Stimulated activated naive CD8-positive, alpha-beta T cell treated with anti-CD3 and anti-CD28 coated beads, Interleukin-15, Interleukin-2, amounts not matched to agents 100 U/mL and 50 U/mL, for 24 hours (primary cell): ENCODE data around the gene NECTIN1.

ENCODE experiments used
- ATAC-seq: fragments of 150-1000 bp; cut with Tn5 transposase; one replicate; pipeline ENCODE4 v1.10.0; 2021
- DNase-seq: peaks from one replicate; pipeline ENCODE4 v3.0.0; 2021

NECTIN1 gene

DNA sequence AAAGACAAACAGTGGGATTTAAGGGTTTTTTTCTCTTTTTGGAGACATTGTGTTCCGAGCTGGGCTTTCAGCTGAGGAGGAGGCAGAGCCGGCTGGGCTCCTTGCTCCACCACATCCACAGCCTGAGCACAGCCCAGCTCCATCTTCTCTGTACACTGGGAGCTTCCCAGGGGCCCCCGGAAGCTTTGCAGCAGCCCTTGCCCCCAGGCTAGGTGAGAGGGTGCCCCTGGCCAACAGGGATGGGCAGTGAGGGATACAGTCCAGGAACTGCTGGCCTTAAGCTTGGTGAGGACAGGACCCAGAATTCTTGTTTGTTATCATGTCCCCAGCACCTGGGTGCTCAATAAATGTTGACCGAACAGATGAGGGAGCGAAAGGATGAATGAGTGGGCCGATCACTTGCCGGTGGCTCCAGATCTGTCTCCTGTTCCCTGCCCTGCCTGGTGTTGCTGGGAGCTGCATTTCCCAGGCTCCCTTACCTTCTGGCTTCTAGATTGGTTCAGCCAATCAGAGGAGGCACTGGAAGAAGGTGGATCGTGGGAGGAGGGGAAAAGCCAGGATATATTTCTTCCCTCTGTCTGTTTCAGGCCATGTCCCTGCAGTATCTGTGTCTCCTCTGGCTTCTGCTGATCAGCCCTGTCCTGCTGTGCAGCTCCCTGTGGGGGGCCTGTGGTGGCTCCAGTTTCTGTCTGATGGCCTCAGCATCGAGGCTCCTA lies 26.5 kb upstream of the NECTIN1 start:
- ATAC-seq (no peak), DNase-seq (no peak)

DNA sequence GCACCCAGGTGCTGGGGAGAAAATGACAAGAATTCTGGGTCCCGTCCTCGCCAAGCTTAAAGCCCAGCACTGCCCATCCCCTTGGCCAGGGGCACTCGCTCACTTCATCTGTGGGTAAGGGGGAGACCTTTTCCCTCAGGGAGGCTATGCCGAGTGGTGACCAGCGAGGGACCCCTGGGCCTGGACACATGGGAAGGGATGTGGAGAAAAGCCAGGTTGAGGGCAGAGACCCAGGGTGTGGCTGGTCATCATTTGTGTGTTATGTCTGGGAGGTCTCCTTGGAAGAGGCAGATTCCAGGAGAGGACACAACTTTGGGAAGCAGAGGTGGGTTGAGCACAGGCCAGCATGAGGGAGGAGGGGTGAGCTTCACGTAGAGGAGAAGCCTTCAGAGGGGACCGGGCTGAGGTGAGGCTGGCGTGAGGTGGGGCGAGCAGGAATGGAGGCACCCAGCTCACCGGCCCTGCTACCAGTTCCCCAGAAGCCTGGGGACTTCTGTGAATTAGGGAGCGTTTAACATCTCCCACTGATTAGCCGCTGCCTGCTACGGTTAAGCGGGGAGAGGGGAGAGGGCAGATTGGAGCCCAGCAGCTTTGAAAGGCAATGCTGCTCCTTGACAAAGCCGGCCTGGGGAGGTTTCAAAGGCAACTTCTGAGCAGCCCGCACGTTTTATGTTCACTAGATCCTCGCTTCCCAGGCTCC lies 25.8 kb upstream of the NECTIN1 start:
- ATAC-seq (no peak), DNase-seq (no peak)

DNA sequence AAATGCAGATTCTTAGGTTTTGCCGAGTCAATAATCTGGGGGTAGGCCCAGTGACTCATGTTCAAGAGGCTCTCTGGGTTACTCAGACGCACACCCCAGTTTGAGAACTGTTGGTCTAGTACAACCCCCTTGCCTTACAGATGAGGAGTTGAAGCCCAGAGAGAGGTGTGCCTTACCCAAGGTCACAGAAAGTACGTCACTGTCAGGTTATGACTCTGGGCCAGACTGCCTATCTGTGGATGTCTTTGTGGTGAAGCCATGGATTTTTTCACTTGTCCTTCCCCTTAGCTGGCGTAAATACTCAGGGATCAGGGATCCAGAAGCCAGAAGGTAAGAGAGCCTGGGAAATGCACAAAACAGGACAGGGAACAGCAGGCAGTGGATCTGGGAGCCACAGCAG lies 25.2 kb upstream of the NECTIN1 start:
- no peak for ATAC-seq
- no peak for DNase-seq

DNA sequence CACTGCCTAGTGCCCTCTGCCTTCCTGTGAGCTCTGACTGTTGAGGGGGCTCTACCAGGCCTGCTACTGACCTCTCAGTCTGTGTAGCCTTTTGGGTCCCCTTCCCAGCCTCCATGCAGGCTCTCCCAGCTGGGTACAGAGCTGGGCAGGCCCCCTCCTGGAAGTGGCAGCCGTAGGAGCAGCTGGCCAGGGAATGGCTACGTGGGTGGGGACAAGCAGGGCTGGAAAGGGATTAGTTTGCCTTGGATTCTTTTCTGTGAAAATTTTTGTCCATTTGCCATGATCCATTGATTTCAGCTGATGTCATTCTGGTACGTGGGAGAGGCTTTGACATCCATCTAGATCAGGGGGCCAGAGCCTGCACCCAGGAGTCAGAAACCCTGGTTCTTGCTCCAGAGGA lies 23.9 kb upstream of the NECTIN1 start:
- ATAC-seq (no peak), DNase-seq (no peak)

DNA sequence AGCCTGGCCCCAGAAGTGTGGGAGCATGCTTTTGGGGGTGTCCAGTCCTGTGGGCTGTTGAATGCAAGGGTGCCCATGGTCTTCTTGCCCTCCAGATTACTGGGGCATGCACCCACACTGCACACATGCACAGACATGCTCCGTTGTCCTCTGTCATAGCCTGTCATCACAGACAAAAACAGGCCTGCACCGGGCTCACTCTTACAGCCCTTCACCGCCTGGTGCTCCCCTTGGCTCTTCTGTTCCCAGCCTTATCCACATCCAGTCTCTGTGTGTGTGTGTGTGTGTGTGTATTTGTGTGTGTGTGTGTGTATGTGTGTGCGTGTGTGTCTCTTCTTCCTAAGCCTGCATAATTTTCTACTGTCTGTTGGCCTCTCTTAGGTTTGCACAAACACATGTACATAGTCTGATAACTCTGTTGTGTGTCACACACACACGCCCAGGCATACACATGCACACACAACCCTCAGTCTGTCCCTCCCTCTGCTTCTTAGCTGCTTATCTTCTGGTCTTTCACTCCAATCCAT lies 23.4 kb upstream of the NECTIN1 start:
- no peak for DNase-seq
- no peak for ATAC-seq

DNA sequence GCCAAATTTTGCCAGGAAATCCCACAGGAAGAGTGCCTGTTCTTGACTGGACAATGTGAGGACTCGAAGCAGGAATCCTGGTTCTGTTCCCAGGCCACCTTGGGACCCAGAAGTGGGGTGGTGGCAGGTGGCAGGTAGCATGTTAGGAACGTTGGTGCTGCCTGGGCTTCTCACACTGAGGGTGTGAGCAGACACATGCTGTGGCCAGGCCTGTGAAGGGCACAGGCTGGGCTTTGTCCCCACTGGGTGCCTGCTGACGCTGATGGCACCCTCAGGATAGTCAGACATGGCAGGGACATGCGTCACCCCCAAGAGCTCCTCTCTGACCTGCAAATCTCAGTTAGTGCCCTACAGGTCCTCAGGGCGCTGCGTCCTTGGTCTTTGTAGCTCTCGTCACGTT lies 21.1 kb upstream of the NECTIN1 start:
- no peak for ATAC-seq
- no peak for DNase-seq

DNA sequence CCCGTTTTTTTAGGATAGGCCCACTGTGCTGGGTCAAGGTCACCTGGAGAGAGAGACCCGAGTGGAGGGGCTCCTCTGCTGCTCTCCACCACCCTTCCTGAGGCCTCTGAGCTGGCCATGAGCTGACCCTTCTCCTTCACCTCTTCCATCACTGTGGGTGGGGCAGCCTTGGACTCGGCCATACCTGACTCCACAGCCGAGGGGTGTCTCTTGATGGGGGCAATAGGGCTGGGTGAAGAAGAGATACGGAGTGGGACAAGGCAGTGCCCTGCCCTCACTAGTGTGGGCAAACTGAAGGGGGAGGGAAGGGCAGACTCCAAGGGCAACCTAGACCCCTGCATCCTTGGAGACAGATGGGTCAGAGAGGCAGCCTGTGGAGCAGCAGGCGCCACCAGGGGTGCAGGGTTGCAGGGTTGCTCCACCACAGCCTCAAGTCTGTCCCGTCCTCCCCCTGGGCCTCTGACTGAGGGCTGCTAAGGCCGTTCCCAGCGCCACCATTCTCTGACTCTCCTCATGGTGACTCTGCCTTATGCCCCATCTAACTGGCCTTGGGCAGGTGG lies 20.1 kb upstream of the NECTIN1 start:
- ATAC-seq = no peak
- no peak for DNase-seq

DNA sequence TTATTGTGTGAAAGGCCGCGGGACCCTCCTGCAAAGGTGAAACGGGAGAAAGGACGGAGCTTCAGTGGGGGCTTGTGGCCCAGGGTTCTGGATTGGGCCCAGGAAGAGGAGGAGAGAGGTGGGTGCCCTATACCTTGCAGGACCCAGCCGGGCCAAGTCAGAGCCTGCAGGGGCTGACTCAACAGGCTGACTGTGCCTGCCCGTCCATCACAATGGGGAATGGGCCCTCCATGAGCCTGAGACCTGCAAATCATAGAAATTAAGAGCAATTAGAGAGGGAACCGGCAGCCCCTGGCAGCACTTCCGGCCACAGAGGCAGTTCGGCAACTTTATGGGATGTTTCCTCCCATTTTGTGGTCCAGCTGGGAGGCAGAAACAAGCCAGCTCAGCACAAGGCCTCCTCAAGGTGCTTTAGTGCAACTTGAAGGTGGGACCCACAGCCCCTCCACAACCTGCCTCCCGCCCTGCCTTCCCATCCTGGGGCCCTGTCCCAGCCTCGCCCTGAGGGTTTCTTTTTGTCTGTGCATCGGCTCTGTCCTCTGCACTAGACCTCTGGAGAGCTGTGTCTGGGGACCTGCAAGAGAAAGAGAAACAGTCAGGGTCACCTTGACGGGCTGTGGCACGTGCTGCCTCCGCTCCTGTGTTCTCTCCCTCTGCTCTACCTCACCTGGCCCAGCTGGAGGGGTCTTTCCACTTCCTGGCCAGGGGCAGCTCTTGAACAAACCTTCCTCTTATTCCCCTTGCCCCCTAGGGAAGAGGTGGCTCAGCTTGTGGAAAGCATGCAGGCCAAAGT lies 19.1 kb upstream of the NECTIN1 start:
- DNase-seq = no peak
- no peak for ATAC-seq

DNA sequence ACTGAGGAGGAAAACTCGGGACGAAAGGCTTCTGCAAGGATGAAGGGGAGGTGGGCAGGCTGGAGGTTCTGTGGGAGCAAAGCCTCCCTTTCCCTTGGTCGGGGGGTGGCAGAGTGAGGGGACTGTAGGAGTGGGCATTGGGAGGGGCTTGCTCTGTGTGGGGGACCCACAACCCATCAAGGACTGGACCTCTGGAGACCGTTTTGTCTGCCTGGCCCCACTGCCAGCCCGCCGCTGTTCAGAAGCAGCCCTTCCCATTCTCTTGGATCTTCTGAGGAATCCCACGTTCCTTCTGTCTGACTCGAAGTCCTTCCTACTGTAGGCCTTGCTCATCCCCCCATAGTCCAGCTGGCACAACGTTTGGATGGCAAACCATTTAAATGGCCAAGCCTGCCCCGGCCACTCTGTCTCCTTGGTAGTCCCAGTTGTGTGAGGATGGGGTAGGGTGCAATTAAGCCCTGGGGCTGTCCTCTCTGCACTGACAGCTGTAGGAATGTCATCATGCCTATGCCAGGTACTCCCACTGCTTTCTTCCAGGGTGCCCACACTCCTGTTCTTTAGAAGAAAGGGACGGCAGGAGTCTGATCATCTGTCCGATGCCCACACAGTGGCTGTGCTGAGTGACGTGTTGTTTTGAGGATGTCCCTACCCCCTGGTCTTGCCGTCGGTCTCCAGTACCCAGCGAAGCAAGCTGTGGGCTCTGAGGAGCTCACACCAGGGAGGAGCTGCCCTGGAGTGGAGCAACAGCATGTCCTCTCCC lies 17.0 kb upstream of the NECTIN1 start:
- DNase-seq (no peak), ATAC-seq (no peak)

DNA sequence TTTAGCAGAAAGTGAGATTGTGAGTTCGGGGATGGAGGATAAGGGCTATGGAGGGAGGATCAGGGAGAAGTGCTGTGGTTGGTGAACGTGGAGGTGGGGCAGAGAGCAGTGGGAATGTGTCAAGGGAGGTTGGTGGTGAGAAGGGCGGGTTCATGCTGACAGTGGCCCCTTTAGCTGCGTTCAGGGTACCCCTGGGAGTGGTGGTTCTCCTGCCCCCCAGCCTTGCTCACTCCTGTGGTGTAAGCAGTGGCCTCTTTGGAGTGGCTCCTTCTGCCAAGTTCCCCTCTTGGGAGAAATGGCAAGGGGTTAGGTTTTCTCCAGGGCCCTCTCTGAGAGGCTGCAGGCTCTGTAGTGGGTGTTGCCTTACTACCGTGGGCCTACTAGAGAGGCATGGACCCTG lies 16.1 kb upstream of the NECTIN1 start:
- ATAC-seq = no peak
- DNase-seq = no peak

DNA sequence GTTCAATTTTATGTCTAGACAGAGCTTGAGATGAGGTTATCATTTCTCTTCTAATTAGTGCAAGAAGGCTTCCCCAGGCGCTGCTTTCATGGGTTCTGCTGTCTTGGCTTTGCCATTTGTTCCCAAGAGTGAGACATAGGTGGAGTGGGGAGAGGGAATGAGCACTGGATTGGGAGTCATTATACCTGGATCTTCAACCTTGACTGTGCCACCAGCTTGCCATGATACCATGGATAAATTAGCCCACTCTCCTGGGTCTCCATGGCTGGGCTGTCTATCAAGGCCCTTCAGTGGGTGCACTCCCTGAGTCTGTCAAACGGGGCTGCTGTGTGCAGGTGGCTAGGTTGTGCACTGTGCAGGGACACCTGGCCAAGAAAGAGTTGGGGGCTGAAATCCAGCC lies 15.6 kb upstream of the NECTIN1 start:
- DNase-seq (no peak), ATAC-seq (no peak)

DNA sequence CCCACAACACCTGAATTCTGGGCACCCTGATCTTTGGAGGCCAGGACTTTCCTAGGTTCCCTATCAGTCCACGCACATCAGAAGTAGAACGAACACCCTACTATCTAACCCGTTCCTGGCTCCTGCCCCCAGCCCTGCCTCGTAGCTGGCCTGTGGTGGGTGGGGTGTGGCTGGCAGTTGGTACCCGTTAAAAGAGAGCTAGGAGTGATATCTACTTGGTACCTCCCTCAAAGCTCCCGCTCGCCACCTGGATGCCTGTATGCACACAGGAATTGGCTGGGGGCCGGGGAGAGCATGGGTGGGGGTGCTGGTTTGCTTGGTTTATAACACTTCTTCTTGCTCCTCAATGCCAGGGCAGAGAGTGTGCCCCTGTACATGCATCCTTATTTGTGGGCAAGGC lies 14.0 kb upstream of the NECTIN1 start:
- ATAC-seq = no peak

DNA sequence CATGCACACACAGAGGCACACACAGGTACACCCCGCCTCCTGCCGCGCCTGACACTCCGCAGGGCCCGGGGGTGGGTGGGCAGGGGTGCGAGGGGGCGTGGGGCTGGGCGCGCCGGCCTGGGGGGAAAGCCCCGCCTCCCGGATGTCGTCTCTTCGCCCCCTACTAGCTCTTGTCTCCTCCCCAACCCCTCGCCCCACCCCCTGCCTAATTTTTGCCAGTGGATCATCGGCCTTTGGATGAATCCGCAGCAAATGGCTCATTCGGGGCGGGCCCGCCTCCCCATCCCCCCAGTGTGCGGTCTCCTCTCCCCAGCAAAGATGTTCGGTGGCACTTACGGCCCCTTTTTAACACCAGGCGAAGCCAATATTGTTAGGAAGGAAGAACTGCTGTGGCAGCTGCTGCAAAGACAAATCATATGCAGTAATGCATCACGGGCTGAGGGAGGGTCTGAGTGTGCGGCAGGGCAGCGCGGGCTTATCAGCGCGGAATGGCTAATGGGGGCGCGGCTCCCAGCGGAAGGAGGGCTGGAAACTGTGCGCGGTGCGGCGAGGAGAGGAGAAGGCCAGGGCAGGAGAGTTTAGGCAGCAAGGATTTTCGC lies 13.4 kb upstream of the NECTIN1 start:
- ATAC-seq = peak; percentile 5
- peak; percentile 46 for DNase-seq

More for the DNA sequence above, 14.0 kb upstream of the NECTIN1 start:
- DNase-seq = no peak

DNA sequence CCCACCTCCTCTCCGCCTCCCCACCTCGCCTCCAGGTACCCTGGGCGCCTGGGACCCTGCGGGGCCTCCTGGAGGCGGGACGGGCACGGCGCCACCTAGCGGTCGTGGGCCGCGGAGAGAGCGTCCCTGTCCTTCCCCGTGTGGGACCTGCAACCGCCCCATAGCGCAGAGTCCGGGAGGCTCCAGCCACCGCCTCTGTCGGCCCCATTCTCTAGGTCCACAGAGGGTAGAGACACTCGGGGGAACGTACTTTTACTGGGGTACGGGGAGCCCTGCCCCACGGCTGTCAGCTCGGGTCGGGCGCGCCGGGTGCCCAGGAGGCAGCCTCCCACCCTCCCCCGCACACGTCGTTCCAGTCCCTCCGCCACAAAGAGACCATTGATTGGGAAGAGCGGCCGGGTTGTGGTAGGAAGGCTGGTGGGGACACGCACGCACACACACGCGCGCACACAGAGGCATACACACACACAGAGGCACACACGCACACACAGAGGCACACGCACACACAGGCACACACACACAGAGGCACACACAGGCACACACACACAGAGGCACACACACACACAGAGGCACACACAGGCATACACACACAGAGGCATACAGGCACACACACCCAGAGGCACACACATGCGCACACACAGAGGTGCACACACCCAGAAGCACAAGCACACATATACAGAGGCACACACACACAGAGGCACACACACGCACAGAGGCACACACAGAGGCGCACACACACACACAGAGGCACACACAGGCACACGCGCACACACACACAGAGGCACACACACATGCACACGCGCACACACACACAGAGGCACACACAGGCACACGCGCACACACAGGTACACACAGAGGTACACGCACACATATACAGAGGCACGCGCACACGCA lies 12.6 kb upstream of the NECTIN1 start:
- DNase-seq = peak; percentile 79

DNA sequence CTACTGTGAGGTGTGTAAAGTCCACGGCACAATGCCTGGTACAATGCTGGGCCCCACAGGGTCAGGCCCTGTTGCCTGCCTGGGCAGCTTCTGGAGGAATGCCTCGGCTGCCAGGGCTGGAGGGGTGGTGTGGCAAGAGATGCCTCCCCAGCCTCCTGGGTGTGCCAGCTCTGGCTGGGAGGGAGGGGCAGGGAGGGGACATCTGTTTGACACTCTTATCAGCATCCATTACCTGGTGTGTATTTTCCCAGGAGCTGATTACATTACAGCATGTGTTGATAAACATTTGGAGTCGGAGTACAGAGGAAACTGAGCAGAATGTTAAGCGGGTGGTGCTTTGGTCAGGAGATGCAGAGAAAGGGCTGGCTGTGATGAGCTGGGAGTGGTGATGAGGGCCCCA lies 11.0 kb upstream of the NECTIN1 start:
- DNase-seq = no peak
- ATAC-seq = no peak

More for the DNA sequence above, 12.6 kb upstream of the NECTIN1 start:
- ATAC-seq = peak; percentile 80

DNA sequence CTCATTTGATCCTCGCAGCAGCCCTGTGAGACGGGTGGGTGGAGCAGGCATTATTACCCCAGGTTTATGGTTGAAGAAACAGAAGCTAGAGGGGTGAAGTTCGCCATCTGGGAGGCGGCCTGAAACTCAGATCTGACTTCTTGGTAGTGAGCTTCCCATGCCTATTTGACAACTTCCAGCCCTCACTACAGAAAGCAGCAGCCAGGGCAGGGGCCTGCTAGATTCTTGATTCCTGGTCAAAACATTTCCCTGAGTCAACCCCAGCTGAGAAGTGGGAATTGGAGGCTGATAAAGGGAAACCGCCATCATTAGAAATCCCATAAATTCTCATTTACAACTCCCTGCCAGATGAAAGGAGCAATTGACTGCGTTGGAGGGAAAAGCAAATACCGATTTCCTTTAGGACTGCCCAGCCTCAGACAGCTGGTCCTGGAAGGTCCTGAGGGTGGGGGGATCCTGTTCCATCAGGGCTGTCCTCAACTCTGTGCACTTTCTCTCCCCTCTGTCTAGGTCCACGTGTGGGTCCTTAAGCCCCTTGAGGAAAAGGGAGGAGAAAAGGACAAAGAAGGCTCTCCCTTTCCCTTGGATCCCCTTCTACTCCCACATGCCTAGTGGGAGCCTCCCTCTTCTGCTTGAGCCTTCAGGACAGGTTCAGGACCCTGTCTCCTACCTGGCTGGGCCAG lies 10.2 kb upstream of the NECTIN1 start:
- ATAC-seq = no peak

DNA sequence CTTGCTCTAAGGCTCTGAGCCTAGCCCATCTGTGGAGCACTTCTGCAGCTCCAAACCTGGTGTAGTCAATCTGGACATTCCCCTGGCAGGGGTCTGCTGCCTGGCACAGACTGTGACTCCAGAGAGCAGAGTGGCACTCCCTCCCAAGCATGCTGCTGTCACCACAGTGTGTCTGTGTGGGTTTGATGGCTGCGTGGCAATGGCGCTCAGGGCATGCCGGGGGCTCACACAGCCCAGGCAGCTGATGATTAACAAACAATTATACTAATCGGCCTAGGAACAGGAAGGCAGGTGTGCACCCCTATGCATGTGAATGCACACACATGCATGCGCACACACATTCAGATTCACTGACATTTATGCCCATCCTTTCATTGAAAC lies 9.0 kb upstream of the NECTIN1 start:
- DNase-seq = no peak
- no peak for ATAC-seq

More for the DNA sequence above, 10.2 kb upstream of the NECTIN1 start:
- DNase-seq = no peak

DNA sequence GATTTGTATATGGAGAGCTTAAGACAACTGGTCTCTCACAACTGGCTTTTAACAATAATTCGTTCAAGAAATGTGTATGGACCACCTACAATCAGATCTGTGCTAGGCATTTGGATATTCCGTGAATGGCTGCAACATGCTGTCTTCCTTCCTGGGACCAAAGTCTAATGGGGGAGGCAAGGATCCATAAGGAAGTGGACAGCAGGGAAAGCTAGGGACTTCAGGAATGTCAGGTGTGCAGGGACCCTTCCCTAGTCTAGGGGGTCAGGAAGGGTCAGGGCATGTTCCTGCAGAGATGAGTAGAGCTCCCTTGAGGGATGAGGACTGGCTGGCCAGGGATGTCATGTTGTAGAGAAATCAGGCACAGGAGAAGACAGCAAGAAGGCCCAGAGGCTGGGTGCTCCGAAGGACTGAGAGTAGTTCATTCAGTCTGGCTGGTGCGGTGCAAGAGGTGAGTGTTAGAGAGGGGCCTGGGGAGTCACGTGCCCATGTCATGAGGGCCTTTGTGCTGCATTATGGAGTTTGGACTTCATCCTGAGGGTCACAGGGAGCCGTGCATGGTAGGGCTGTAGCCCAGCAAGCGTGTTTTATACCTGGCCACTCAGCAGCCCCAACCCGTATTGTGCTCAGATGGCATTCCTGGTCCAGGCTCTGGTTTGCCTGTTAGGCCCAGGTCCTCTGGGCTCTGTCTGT lies 8.5 kb upstream of the NECTIN1 start:
- ATAC-seq (no peak), DNase-seq (no peak)

DNA sequence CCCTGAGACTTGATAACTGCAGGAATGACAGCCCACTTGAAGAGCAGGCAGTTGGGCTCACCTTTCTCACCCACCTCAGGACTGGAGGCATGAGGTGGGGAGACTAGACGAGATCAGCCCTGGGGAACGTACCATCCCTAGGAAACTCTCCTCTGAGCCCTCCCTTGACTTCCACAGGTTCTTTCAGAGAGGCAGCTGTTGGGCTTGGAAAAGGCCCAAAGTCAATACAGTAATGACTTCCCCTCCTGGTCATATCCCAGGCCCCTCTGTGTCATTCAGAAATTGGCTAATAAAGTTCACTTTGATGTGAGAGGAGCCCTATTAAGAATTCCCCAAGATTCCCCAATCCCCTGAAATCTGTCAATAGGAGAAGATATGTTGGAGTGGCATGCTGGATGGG lies 5.8 kb upstream of the NECTIN1 start:
- no peak for ATAC-seq
- DNase-seq = no peak
